Activated T-helper 1 cell treated with anti-CD3 and anti-CD28 coated beads, Interleukin-12 subunit alpha, Interleukin-12 subunit beta, Interleukin-2, Interleukin-4 antibody, amounts not matched to agents 30 ng/mL and 10 ng/mL and 1 ng/mL, durations not matched to agents 14 hours and 24 hours and 36 hours (primary cell): ENCODE data around the gene PUDP. TPM values are rescaled to one million over a fixed set of nuclear protein-coding genes. Genes with fewer than 3 reads are reported as not detected.

Experiments
- DNase-seq: peaks from one replicate; pipeline ENCODE4 v3.0.0; 2021; ENCODE audit warnings: low spot score
- H3K27ac Mint-ChIP-seq: one replicate; pipeline ENCODE4 v1.8.0; 2021; ENCODE audit warnings: mild to moderate bottlenecking, mixed read lengths
- H3K27me3 Mint-ChIP-seq: one replicate; pipeline ENCODE4 v1.8.0; 2022; ENCODE audit warnings: mild to moderate bottlenecking, moderate library complexity, mixed read lengths; ENCODE audit not compliant: insufficient read depth
- H3K36me3 Mint-ChIP-seq: one replicate; pipeline ENCODE4 v1.8.0; 2021; ENCODE audit warnings: low read depth, mixed read lengths
- H3K4me1 Mint-ChIP-seq: one replicate; pipeline ENCODE4 v1.8.0; 2021; ENCODE audit warnings: low read depth, mixed read lengths
- H3K4me3 Mint-ChIP-seq: one replicate; pipeline ENCODE4 v1.8.0; 2021; ENCODE audit warnings: mild to moderate bottlenecking, moderate library complexity, mixed read lengths
- H3K9me3 Mint-ChIP-seq: one replicate; pipeline ENCODE4 v1.8.0; 2021; ENCODE audit warnings: mixed read lengths
- intact Hi-C: fragments of 100-400 bp; cut with micrococcal nuclease; formaldehyde crosslinking; loops from one replicate; pipeline ENCODE4 v1.15.1; 2024
- total RNA-seq: library from RNA; stranded (reverse); gene quantifications from 2 replicates; pipeline ENCODE4 v1.2.3, GENCODE V29; 2022

Gene PUDP
- total RNA-seq, 1 donor from 2014 or later = 23.4 TPM

DNA sequence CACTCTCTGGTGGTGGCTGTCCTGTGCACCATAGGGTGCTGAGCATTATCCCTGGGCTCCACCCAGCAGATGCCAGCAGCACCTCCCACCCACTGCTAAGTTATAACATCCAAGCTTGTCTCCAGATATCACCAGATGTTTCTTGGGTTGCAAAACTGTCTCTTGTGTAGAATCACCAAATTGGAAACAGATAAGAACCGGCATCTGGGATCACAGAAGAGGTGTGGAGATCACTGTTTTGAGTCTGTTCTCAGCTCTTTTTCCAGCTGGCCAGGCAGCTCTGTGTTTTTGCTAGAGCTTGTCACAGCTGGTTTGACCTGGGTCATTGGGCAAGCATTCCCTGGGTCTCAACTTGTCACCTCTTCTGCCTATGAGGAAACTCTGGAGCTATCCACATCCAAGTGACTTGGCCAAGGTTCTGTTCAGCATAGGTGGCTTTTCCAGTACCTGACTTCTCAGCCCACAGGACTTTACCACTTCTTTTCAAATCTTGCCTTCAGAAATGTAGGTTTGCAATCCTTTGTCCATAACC is 15.3 kb upstream of the PUDP start:
- Mint-ChIP-seq H3K27me3 (no peaks in the 10 kb centered on the region), H3K9me3 (no peaks in the 10 kb centered on the region), H3K36me3 (no peaks in the 10 kb centered on the region), H3K4me3 (no peak overlapping the region), H3K4me1 (no peaks in the 10 kb centered on the region), H3K27ac (no peak overlapping the region)
- intact Hi-C loops = no loop called here
- DNase-seq = no peak

GRCh38 chrX:7159149-7159861 is 11.4 kb upstream of the PUDP start:
- no peak overlapping the region for H3K4me3 Mint-ChIP-seq
- no peak for DNase-seq
- H3K27ac Mint-ChIP-seq = no peak overlapping the region
- no peaks in the 10 kb centered on the region for H3K4me1 Mint-ChIP-seq
- no peaks in the 10 kb centered on the region for H3K27me3 Mint-ChIP-seq
- no peaks in the 10 kb centered on the region for H3K36me3 Mint-ChIP-seq
- intact Hi-C loops = no loop called here
- H3K9me3 Mint-ChIP-seq = no peaks in the 10 kb centered on the region

GRCh38 chrX:7158468-7158990 is 10.6 kb upstream of the PUDP start:
- intact Hi-C loops = no loop called here
- no peaks in the 10 kb centered on the region for H3K36me3 Mint-ChIP-seq
- H3K9me3 Mint-ChIP-seq = no peaks in the 10 kb centered on the region
- H3K27ac Mint-ChIP-seq = no peak overlapping the region
- no peak overlapping the region for H3K4me3 Mint-ChIP-seq
- DNase-seq = no peak
- no peaks in the 10 kb centered on the region for H3K4me1 Mint-ChIP-seq
- H3K27me3 Mint-ChIP-seq = no peaks in the 10 kb centered on the region

GRCh38 chrX:7156879-7157278 is 8.9 kb upstream of the PUDP start:
- Mint-ChIP-seq H3K9me3 (no peaks in the 10 kb centered on the region), H3K36me3 (no peaks in the 10 kb centered on the region), H3K4me1 (no peaks in the 10 kb centered on the region), H3K27me3 (peaks cover 2% of the 10 kb centered on the region), H3K27ac (no peak overlapping the region), H3K4me3 (no peak overlapping the region)
- no peak for DNase-seq
- intact Hi-C loops = no loop called here

DNA sequence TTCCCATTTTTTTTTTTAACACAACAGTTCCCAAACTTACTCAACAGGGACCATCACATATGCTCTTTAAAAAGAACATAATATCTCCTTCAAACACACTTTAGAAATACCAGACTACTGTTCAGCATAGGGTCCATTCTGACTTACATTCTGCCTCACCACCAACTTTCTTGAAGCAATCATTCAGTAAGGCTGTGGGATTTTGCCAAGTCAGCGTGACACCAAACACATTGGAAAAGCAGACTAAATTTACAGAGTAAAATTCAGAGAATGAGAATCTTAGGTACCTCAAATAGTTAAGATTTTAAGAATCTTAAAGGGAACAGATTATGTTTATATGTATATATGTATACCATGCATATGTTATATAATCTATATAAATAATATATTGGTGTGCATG is 7.2 kb upstream of the PUDP start:
- no peaks in the 10 kb centered on the region for H3K36me3 Mint-ChIP-seq
- H3K4me3 Mint-ChIP-seq = no peak overlapping the region
- intact Hi-C loops = no loop called here
- no peaks in the 10 kb centered on the region for H3K4me1 Mint-ChIP-seq
- no peak overlapping the region for H3K27ac Mint-ChIP-seq
- no peak for DNase-seq
- no peaks in the 10 kb centered on the region for H3K9me3 Mint-ChIP-seq
- H3K27me3 Mint-ChIP-seq = peaks cover 2% of the 10 kb centered on the region

DNA sequence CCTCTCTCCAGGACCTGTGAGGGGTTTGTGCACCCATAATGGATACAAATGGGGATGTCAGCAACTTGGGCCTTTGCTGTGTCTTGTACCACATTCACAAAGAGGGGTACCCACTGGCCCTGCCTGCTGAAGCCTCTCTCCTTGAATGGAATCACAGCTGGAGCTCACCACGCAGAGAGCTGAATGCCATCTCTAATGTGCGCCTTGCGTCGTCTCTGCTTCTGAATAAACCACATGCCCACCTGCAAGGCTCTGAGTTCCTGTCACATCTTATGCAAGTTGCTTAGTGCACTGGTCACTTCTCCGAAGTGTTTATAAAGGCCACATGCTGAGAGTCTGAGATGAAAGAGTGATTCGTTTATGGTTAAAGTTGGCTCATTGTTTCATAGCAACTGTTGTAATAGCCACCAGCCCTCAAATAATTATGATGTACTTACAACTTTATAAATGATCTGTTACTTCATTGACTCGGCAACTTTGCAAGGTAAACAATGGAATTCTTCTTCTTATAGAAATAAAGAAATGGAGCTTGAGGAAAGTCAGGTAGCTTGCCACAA is 6.2 kb upstream of the PUDP start:
- intact Hi-C loops = no loop called here
- no peak overlapping the region for H3K27ac Mint-ChIP-seq
- no peak overlapping the region for H3K4me3 Mint-ChIP-seq
- DNase-seq = no peak
- H3K27me3 Mint-ChIP-seq = peaks cover 2% of the 10 kb centered on the region
- H3K9me3 Mint-ChIP-seq = no peaks in the 10 kb centered on the region
- H3K36me3 Mint-ChIP-seq = no peaks in the 10 kb centered on the region
- H3K4me1 Mint-ChIP-seq = no peaks in the 10 kb centered on the region

- H3K4me1 Mint-ChIP-seq = no peaks in the 10 kb centered on the region
- H3K9me3 Mint-ChIP-seq = no peaks in the 10 kb centered on the region
- DNase-seq = no peak
- H3K27ac Mint-ChIP-seq = no peak overlapping the region
- intact Hi-C loops = no loop called here
- H3K4me3 Mint-ChIP-seq = no peak overlapping the region
- no peaks in the 10 kb centered on the region for H3K36me3 Mint-ChIP-seq
- peaks cover 2% of the 10 kb centered on the region for H3K27me3 Mint-ChIP-seq
Measured at GRCh38 chrX:7153231-7153630, 5.3 kb upstream of the PUDP start.

DNA sequence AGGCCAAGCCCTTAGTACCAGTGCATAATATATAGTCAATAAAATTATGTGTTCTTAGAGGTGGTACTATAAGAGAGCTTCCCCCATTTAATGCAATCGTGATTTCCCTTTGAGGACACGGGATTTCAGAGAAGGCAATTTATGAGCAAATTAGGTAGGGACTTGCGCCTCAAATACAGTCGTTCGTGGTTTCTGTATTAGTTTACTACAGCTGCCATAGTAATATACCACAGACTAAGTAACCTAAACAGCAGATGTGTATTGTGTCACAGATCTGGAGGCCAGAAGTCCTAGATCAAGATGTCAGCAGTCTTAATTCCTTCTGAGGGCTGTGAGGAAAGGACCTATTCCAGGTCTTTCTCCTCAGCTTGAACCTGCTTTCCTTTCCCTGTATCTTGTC is 1.5 kb upstream of the PUDP start:
- peaks cover 2% of the 10 kb centered on the region for H3K27me3 Mint-ChIP-seq
- no peaks in the 10 kb centered on the region for H3K4me1 Mint-ChIP-seq
- no peak overlapping the region for H3K4me3 Mint-ChIP-seq
- H3K27ac Mint-ChIP-seq = no peak overlapping the region
- H3K36me3 Mint-ChIP-seq = no peaks in the 10 kb centered on the region
- no peaks in the 10 kb centered on the region for H3K9me3 Mint-ChIP-seq
- no peak for DNase-seq
- intact Hi-C loops = no loop called here

DNA sequence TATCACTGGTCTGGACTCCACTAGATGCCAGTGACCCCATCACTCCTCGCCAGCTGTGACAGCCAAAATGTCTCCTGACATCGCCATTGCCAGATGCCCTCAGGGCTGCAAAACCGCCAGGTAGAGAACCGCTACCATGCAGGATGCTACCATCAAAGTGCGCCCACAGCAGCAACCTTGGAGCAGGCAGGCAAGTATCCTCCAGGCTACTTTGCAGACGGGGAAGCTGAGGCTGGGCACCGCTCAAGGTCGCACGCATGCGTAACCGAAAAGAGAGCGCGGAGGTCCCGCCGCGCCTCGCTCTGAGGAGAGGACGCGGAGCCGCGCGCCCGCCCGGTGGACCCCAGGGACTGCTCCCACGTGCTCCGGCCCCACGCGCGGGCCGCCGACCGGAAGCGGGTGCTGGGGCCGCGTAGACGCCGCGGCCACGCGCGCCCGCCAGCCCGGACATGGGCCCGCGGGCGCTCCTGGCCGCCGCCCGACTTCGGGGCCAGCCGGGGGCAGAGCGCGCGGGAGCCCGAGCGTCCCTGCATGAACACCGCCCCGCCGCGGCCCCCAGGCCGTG is 458 bp downstream of the PUDP start, which contains the start of gene STS:
TSS of gene STS (plus strand) at position 300 of the 565 bp plus-strand sequence. CDS start 105,488 bp downstream, outside the sequence.
- intact Hi-C loops = no loop called here
- Mint-ChIP-seq H3K36me3 (no peaks in the 10 kb centered on the region), H3K27ac (peak within 1 kb of the TSS; percentile 82), H3K4me1 (no peaks in the 10 kb centered on the region), H3K27me3 (no peaks in the 10 kb centered on the region), H3K9me3 (no peaks in the 10 kb centered on the region), H3K4me3 (peak within 1 kb of the TSS; percentile 86)
- peak; percentile 5 for DNase-seq

- peak overlapping the region; percentile 80 for H3K27ac Mint-ChIP-seq
- DNase-seq = no peak
- no peaks in the 10 kb centered on the region for H3K4me1 Mint-ChIP-seq
- no peaks in the 10 kb centered on the region for H3K27me3 Mint-ChIP-seq
- H3K36me3 Mint-ChIP-seq = no peaks in the 10 kb centered on the region
- no peaks in the 10 kb centered on the region for H3K9me3 Mint-ChIP-seq
- intact Hi-C loops = no loop called here
- peak overlapping the region; percentile 86 for H3K4me3 Mint-ChIP-seq
Measured at GRCh38 chrX:7146703-7147412, 1.1 kb downstream of the PUDP start.

GRCh38 chrX:7146020-7146702 is 1.8 kb downstream of the PUDP start:
- Mint-ChIP-seq H3K36me3 (no peaks in the 10 kb centered on the region), H3K4me3 (peak overlapping the region; percentile 65), H3K27ac (no peak overlapping the region), H3K27me3 (no peaks in the 10 kb centered on the region), H3K4me1 (no peaks in the 10 kb centered on the region), H3K9me3 (no peaks in the 10 kb centered on the region)
- no peak for DNase-seq
- intact Hi-C loops = no loop called here

- no peak for DNase-seq
- H3K9me3 Mint-ChIP-seq = no peaks in the 10 kb centered on the region
- H3K36me3 Mint-ChIP-seq = no peaks in the 10 kb centered on the region
- intact Hi-C loops = no loop called here
- H3K4me1 Mint-ChIP-seq = no peaks in the 10 kb centered on the region
- peak overlapping the region; percentile 65 for H3K4me3 Mint-ChIP-seq
- no peak overlapping the region for H3K27ac Mint-ChIP-seq
- H3K27me3 Mint-ChIP-seq = no peaks in the 10 kb centered on the region
Measured at GRCh38 chrX:7145454-7145853, 2.5 kb downstream of the PUDP start.
